Lung (tissue), 12 donors: ENCODE data around the gene MC1R. TPM values are rescaled to one million over a fixed set of nuclear protein-coding genes. Genes with fewer than 3 reads are reported as not detected.

Experiments used
- ATAC-seq: fragments of 200-7000 bp; cut with Tn5 transposase; one replicate; pipeline ENCODE4 v1.9.1; 2020; ENCODE audit warnings: moderate number of reproducible peaks; ENCODE audit not compliant: insufficient read depth, low FRiP score
- DNase-seq, 3 donors: peaks; one replicate each; pipeline ENCODE4 v3.0.0-alpha.2; 2013 to 2017
- H3K27ac ChIP-seq, 2 donors: one replicate each; pipeline ENCODE4 v1.5.1; 2013; ENCODE audit warnings: mild to moderate bottlenecking in 2 of 2, moderate library complexity in 2 of 2, control low read depth in 1 of 2, inconsistent platforms in 1 of 2, low read depth in 1 of 2, low read length in 1 of 2
- H3K27me3 ChIP-seq, 3 donors: one replicate each; pipeline ENCODE4 v1.5.1; 2013; ENCODE audit warnings: low read length in 2 of 3; ENCODE audit not compliant: control insufficient read depth in 3 of 3, insufficient read depth in 3 of 3
- H3K36me3 ChIP-seq, 4 donors: one replicate each; pipeline ENCODE4 v1.5.1; 2013; ENCODE audit warnings: low read length in 4 of 4, mild to moderate bottlenecking in 1 of 4, moderate library complexity in 1 of 4; ENCODE audit not compliant: control insufficient read depth in 4 of 4, insufficient read depth in 4 of 4
- H3K4me1 ChIP-seq, 5 donors: one replicate each; pipeline ENCODE4 v1.5.1; 2013; ENCODE audit warnings: low read length in 5 of 5, mild to moderate bottlenecking in 2 of 5, moderate library complexity in 1 of 5; ENCODE audit not compliant: control insufficient read depth in 5 of 5, insufficient read depth in 5 of 5
- H3K4me3 ChIP-seq: one replicate; pipeline ENCODE4 v1.5.1; 2013; ENCODE audit warnings: mild to moderate bottlenecking, control low read depth, moderate library complexity
- H3K9ac ChIP-seq, 2 donors: one replicate each; pipeline ENCODE4 v1.5.1; 2013; ENCODE audit warnings: low read length in 2 of 2, control low read depth in 1 of 2; ENCODE audit not compliant: insufficient read depth in 1 of 2
- H3K9me3 ChIP-seq, 4 donors: one replicate each; pipeline ENCODE4 v1.5.1; 2013; ENCODE audit warnings: low read length in 3 of 4, mild to moderate bottlenecking in 1 of 4, moderate library complexity in 1 of 4; ENCODE audit not compliant: control insufficient read depth in 4 of 4, insufficient read depth in 3 of 4
- WGBS, 2 donors: extraction: QIAGEN DNeasy Blood & Tissue Kit; methylation state at CpG; one replicate each; pipeline ENCODE4 v1.1.7; 2013; 5-methylcytosine and 5-hydroxymethylcytosine counted together
- polyA plus RNA-seq, 2 donors: library from polyadenylated mRNA; stranded (reverse); fragments of 200-250 nt; gene quantifications; one replicate each; pipeline ENCODE4 v1.2.1, GENCODE V29; 2013
- total RNA-seq, 2 donors: library from RNA; depleted of rRNA in 1 of 2; stranded (reverse); fragments of >200 nt in 1 of 2; gene quantifications; one replicate each; pipeline ENCODE4 v1.2.1, GENCODE V29; 2014 to 2021
- TF ChIP-seq, protein P1 (sequence below): IDR thresholded peaks from 2 replicates; pipeline ENCODE4 v1.5.1; 2012; ENCODE audit warnings: mild to moderate bottlenecking; ENCODE audit errors: control extremely low read depth, extremely low read depth
- donor health status: control.
- donor health status: control.
- donor health status: Bipolar disorder and iron deficiency.
- donor health status: healthy.
- donor health status: DM: yes; HTN: yes; CAD: no.

The MC1R gene
- total and polyA plus RNA-seq, 4 donors: 2.9 to 7.1 (median 3.5) TPM

DNA sequence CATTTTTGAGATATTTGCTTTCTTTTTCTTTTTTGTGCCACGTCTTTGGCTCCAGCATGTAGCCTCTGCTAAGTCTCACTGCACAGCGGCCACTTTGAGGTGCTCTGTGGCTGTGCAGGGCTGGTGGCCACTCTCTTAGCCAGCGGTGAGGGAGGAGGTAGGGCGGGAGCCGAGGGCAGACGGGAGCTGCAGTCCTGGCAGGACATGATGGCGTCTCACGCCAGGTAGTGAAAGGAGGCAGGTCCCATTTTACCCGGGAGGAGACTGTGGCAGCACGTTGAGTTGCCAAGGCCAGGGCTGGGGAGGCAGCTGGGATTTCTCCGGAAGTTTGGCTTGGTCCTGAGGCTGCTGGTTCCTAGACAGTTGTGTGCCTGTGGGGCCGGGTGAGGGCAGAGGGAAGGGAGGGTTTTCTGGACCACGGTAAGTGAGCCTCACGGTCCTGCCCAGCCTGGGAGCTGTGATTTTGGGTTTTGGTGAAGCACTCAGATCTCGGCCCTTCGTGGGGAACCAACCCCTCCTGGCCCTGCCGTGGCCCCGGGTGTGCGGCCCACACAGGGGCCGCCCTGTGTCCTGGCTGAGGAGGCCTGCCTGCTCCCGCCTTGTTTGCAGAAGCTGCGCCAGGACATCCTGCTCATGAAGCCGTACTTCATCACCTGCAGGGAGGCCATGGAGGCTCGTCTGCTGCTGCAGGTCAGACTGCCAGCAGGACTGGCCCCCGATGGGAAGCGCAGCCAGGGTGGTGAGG is 44.3 kb downstream of the MC1R start:
- peaks cover 0 to 64% (median 9%) of the 10 kb centered on the region in 4 donors for H3K36me3 ChIP-seq
- no peaks in the 10 kb centered on the region for H3K4me1 ChIP-seq
- ATAC-seq (no peak), DNase-seq (no peak)
- H3K4me3 ChIP-seq: no peak overlapping the region
- 91% methylated on average over 26 of the region's 26 CpGs for WGBS, 2 donors
- no peaks in the 10 kb centered on the region for H3K9me3 ChIP-seq
- H3K9ac ChIP-seq: no peak overlapping the region
- TF ChIP-seq, protein P1, sequence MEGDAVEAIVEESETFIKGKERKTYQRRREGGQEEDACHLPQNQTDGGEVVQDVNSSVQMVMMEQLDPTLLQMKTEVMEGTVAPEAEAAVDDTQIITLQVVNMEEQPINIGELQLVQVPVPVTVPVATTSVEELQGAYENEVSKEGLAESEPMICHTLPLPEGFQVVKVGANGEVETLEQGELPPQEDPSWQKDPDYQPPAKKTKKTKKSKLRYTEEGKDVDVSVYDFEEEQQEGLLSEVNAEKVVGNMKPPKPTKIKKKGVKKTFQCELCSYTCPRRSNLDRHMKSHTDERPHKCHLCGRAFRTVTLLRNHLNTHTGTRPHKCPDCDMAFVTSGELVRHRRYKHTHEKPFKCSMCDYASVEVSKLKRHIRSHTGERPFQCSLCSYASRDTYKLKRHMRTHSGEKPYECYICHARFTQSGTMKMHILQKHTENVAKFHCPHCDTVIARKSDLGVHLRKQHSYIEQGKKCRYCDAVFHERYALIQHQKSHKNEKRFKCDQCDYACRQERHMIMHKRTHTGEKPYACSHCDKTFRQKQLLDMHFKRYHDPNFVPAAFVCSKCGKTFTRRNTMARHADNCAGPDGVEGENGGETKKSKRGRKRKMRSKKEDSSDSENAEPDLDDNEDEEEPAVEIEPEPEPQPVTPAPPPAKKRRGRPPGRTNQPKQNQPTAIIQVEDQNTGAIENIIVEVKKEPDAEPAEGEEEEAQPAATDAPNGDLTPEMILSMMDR: no peak
- no peaks in the 10 kb centered on the region for H3K27me3 ChIP-seq
- H3K27ac ChIP-seq: no peak overlapping the region

DNA sequence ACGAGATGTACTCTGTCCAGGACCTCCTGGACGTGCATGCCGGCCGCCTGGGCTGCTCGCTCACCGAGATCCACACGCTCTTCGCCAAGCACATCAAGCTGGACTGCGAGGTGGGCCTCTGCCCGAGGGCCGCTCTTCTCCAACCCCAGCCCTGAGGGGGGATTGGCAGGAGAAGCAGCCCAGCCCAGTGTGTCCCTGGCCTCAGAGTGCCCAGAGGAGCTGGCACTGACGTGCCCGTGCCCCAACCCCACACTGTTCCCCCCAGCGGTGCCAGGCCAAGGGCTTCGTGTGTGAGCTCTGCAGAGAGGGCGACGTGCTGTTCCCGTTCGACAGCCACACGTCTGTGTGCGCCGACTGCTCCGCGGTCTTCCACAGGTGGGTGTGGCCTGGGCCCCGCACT is 45.5 kb downstream of the MC1R start:
- TF ChIP-seq, protein P1: no peak
- Histone ChIP-seq H3K27me3 (no peaks in the 10 kb centered on the region), H3K9me3 (no peaks in the 10 kb centered on the region), H3K9ac (no peak overlapping the region), H3K4me3 (no peak overlapping the region), H3K36me3 (peaks cover 0 to 55% (median 4%) of the 10 kb centered on the region in 4 donors), H3K4me1 (no peaks in the 10 kb centered on the region), H3K27ac (no peak overlapping the region)
- 91 to 94% methylated on average over 25 of the region's 25 CpGs for WGBS, 2 donors
- ATAC-seq (no peak), DNase-seq (no peak)

DNA sequence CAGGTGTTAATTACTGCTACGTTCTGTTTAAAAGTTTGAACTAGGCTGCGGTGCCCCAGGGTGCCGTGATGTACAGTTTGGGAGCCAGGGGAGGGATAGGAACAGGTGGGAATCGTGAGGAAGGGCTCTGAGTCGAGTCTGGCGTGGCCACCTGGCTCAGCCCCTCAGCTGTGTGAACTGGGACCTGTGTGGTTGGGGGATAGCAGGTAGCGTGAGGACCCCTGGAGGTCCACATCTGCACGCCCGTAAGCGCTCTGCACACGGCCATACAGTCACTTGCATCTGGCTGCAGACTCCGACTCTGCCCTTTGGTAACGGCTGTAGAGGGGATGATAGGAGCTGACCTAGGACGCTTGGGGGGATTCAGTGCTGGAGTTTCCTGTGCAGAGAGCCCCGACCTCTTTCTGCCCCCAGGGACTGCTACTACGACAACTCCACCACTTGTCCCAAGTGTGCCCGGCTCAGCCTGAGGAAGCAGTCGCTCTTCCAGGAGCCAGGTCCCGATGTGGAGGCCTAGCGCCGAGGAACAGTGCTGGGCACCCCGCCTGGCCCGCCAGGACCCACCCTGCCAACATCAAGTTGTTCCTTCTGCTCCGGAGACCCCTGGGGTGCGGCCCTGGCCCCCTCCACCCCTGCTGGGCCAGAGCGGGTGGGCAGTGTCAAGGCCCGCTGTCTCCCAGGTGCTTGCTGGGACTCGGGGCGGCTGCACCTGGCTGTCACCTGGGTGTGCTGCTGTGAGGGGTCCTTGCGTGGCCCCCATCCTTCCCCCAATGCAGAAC is 47.0 kb downstream of the MC1R start:
- Histone ChIP-seq H3K27ac (no peak overlapping the region), H3K9me3 (peaks cover 0 to 3% (median 0%) of the 10 kb centered on the region in 4 donors), H3K9ac (no peak overlapping the region), H3K4me1 (no peaks in the 10 kb centered on the region), H3K4me3 (no peak overlapping the region), H3K27me3 (no peaks in the 10 kb centered on the region), H3K36me3 (peaks cover 0 to 45% (median 5%) of the 10 kb centered on the region in 4 donors)
- WGBS, 2 donors: 92 to 95% methylated on average over 30 of the region's 30 CpGs
- TF ChIP-seq, protein P1: no peak
- DNase-seq (no peak), ATAC-seq (no peak)
